ENCODE measurements around the gene SLC25A33. TPM values are rescaled to one million over a fixed set of nuclear protein-coding genes. Genes with fewer than 3 reads are reported as not detected.
A peak's percentile ranks its signal among the peaks of the same experiment; 100 is the strongest.
"Not testable (repeated sequence)": the region's sequence is repeated elsewhere in the genome, so short reads cannot be mapped to it uniquely, and the experiment has no call there.

Gene SLC25A33
- 4.9 and 6.5 TPM in 2 replicates for total RNA-seq (2014; rRNA removed; shearing (Covaris generic); ENCODE audit: low replicate concordance)

DNA sequence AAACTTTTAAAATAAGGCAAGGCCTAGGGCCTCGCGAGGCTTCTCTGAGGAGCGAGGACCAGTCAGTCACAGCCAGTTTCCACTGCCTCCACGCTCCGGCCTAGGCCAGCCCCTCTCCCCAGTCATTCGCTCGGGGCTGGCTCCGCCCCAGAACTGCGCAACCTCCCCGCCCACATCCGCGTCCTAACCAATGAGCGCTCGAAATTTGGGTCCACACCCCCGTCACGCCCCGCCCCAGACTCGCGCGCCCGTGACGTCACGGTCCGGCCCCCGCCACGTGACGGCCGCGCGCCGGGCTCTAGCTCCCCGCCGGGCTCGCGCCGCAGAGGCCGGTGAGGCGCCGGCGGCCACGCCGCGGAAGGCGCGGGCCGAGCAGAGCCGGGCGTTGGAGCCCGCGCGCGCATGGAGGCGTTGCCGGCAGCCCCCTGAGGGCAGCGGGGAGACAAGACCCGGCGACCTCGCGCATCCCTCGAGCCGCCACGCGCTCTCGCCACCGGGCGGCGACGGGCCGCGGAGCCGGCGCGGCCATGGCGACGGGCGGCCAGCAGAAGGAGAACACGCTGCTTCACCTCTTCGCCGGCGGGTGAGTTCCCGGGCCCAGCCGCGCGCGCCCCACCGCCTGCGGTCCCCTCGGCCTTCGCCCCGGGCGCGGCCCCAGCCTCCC is at the start of gene SLC25A33:
Gene SLC25A33 (plus strand): TSS at position 301 of the 664 bp plus-strand sequence. CDS start 227 bp downstream, at position 528.
- in situ Hi-C loops (cut with HindIII; ENCODE audit: low pct_unique_long_range_greater_than_20kb, low sequenced_read_pairs): no loop called here
- DNase-seq (ENCODE audit: low read depth): peak; percentile 95

GRCh38 chr1:9490605-9491339 is 48.5 kb upstream of the SLC25A33 start:
- DNase-seq (ENCODE audit: low read depth): peak; percentile 64
- in situ Hi-C loops (cut with HindIII; ENCODE audit: low pct_unique_long_range_greater_than_20kb, low sequenced_read_pairs): no loop called here

DNA sequence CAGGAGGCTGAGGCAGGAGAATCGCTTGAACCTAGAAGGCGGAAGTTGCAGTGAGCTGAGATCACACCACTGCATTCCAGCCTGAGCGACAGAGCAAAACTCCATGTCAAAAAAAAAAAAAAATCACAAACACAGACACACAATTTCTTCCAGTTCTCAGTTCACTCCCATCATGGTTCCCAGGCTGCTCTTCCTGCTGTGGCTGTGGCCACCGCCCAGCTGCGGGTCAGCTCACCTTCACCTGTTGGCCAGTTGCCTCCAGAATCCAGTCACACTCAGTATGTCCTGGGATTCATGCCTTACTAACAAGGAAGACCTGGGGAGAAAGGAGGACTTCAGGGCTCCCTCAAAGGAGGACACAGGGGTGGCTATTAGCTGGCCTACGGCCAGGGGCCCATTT is 45.9 kb upstream of the SLC25A33 start:
- no peak for DNase-seq (ENCODE audit: low read depth)
- in situ Hi-C loops (cut with HindIII; ENCODE audit: low pct_unique_long_range_greater_than_20kb, low sequenced_read_pairs): no loop called here

DNA sequence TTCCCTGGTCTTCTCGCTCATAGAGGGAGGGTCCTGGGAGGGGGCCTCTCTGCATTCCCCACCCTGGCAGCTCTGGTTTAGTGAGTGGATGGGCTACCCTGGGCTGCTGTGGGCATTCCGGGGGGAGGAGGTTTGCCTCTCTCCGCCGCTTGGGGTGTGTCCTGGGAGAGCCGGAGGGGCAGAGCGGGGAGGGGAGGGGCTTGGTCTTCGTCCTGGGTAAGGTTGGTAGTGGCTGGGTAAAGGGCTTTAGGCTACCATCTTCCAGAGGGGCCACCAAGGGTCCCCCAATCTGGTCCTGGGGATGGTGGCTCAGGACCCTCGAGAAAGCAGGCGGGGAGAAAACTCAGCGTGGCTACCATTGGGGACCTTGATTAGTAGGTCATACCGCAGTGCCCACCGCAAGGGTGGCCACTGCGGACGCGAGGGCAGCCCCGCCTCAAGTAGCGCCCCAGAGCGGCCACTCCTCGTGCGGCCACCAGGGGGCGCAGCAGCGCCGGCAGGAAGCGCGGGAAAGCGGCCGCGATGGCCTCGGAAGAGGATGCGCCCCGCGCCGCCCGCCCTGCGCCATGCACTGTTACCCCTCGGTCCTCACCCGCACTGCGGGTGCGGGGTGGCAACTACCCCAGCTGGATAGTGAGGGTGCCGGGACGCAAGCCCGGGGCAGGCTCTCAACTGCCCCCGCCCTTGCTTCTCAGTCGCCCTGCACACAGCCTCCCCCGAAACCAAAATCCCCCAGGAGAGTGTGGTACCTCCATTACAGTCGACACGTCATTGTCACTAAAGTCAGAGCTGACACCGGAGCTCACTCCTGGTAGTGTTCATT is 44.1 kb upstream of the SLC25A33 start:
- in situ Hi-C loops (cut with HindIII; ENCODE audit: low pct_unique_long_range_greater_than_20kb, low sequenced_read_pairs): no loop called here
- peak; percentile 44 for DNase-seq (ENCODE audit: low read depth)

DNA sequence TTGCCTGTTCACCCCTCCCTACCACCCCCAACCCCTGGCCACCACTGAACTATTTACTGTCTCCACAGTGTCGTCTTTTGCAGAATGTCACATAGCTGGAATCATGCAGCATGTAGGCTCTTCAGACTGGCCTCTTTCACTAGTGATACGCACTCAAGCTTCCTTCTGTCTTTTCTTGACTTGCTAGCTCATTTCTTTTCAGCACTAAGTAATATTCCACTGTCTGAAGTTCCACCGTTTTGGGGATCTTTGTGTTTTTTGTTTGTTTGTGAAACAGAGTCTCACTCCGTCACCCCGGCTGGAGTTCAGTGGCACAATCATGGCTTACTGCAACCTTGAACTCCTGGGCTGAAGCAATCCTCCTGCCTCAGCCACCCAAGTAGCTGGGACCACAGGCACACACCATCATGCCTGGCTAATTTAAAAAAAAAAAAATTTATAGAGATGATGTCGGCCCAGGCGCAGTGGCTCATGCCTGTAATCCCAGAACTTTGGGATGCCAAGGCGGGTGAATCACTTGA is 43.4 kb upstream of the SLC25A33 start:
- in situ Hi-C loops (cut with HindIII; ENCODE audit: low pct_unique_long_range_greater_than_20kb, low sequenced_read_pairs): no loop called here
- no peak for DNase-seq (ENCODE audit: low read depth)

GRCh38 chr1:9500756-9501754 is 38.2 kb upstream of the SLC25A33 start:
- in situ Hi-C loops (cut with HindIII; ENCODE audit: low pct_unique_long_range_greater_than_20kb, low sequenced_read_pairs): no loop called here
- DNase-seq (ENCODE audit: low read depth): peak; percentile 67

DNA sequence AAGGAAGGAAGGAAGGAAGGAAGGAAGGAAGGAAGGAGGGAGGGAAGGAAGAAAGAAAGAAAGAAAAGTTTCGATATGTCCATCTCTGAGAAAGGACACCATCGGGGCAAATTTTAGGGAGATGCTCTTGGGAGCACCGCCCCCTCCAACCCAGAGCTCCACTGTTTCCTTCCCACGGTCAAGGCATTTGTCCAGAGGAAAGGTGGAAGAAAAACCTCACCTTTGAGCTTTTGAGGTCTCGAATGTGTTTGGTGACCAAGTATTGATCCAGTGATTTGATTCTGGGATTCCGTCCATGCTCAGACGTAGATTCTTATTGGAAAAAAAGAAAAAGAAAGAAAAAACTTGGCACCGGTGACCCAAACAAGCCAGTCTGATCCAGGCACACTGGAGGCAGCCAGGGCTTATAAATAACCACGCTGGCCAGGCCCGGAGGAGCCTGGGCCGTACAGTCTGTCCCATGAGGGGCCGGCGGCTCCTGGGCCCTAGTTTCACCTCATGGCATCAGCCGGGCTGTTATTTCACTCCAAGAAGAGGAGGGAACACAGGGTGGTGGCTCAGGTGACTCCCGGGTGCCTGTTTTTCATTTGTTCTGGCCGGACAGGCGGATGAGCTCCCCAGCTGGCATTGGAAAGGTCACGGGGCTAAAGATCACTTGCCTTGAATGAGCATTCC is 36.1 kb upstream of the SLC25A33 start:
- DNase-seq (ENCODE audit: low read depth): no peak
- in situ Hi-C loops (cut with HindIII; ENCODE audit: low pct_unique_long_range_greater_than_20kb, low sequenced_read_pairs): no loop called here

DNA sequence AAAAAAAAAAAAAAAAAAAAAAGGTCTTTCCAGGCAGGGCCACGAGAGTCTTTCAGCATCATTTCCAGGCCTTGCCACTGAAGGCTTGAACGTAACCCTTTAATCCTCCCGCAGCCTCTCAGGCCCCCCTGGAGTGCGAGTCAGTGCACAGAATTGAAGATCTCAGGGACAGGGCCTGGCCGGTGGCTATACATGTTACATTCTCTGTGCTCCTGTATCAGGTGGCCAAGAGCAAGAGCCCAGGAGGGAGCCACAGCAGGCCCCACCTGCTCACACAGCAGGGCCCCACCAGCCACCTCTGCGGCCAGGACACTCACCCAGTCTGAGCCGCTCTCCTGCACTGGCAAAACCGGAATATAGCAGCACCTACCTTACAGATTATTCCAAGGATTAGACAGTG is 34.1 kb upstream of the SLC25A33 start:
- no peak for DNase-seq (ENCODE audit: low read depth)
- in situ Hi-C loops (cut with HindIII; ENCODE audit: low pct_unique_long_range_greater_than_20kb, low sequenced_read_pairs): no loop called here

GRCh38 chr1:9506901-9507300 is 32.4 kb upstream of the SLC25A33 start:
- no peak for DNase-seq (ENCODE audit: low read depth)
- in situ Hi-C loops (cut with HindIII; ENCODE audit: low pct_unique_long_range_greater_than_20kb, low sequenced_read_pairs): no loop called here

GRCh38 chr1:9510130-9510529 is 29.1 kb upstream of the SLC25A33 start:
- in situ Hi-C loops (cut with HindIII; ENCODE audit: low pct_unique_long_range_greater_than_20kb, low sequenced_read_pairs): no loop called here
- DNase-seq (ENCODE audit: low read depth): no peak

DNA sequence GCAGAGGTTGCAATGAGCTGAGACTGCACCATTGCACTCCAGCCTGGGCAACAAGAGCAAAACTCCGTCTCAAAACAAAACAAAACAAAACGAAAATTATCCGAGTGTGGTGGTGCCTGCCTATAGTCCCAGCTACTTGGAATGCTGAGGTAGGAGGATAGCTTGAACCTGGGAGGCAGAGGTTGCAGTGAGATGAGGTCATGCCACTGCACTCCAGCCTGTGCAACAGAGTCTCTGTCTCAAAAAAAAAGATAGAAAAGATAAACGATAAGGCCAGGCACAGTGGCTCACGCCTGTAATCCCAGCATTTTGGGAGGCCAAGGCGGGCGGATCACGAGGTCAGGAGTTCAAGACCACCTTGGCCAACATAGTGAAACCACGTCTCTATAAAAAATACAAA is 23.7 kb upstream of the SLC25A33 start:
- DNase-seq (ENCODE audit: low read depth); in situ Hi-C loops (cut with HindIII; ENCODE audit: low pct_unique_long_range_greater_than_20kb, low sequenced_read_pairs): not testable (repeated sequence)

- no peak for DNase-seq (ENCODE audit: low read depth)
These were observed 20.7 kb upstream of the SLC25A33 start for GRCh38 chr1:9518454-9518998.

GRCh38 chr1:9520411-9520810 is 18.9 kb upstream of the SLC25A33 start:
- in situ Hi-C loops (cut with HindIII; ENCODE audit: low pct_unique_long_range_greater_than_20kb, low sequenced_read_pairs): no loop called here

More at GRCh38 chr1:9518454-9518998, 20.7 kb upstream of the SLC25A33 start:
- in situ Hi-C loops (cut with HindIII; ENCODE audit: low pct_unique_long_range_greater_than_20kb, low sequenced_read_pairs): no loop called here

GRCh38 chr1:9529190-9529589 is 10.1 kb upstream of the SLC25A33 start:
- DNase-seq (ENCODE audit: low read depth): no peak
- in situ Hi-C loops (cut with HindIII; ENCODE audit: low pct_unique_long_range_greater_than_20kb, low sequenced_read_pairs): no loop called here

More at GRCh38 chr1:9520411-9520810, 18.9 kb upstream of the SLC25A33 start:
- no peak for DNase-seq (ENCODE audit: low read depth)

DNA sequence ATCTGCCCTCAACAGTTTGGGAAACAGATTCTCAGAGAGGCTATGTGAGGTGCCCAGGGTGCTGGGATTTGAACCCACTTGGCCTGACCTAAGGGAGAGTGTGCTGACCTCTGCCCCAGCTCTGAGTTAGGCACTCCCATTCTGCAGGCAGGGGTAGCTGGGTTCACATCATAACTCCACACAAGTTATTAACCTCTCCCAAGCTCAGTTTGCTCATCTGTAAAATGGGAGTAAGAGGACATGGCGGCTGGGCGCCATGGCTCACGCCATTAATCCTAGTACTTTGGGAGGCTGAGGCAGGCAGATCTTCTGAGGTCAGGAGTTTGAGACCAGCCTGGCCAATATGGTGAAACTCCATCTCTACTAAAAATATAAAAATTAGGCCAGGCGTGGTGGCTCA is 8.9 kb upstream of the SLC25A33 start:
- DNase-seq (ENCODE audit: low read depth): no peak
- in situ Hi-C loops (cut with HindIII; ENCODE audit: low pct_unique_long_range_greater_than_20kb, low sequenced_read_pairs): no loop called here

- in situ Hi-C loops (cut with HindIII; ENCODE audit: low pct_unique_long_range_greater_than_20kb, low sequenced_read_pairs): no loop called here
- DNase-seq (ENCODE audit: low read depth): no peak
These were observed 4.3 kb upstream of the SLC25A33 start for GRCh38 chr1:9534953-9535352.

DNA sequence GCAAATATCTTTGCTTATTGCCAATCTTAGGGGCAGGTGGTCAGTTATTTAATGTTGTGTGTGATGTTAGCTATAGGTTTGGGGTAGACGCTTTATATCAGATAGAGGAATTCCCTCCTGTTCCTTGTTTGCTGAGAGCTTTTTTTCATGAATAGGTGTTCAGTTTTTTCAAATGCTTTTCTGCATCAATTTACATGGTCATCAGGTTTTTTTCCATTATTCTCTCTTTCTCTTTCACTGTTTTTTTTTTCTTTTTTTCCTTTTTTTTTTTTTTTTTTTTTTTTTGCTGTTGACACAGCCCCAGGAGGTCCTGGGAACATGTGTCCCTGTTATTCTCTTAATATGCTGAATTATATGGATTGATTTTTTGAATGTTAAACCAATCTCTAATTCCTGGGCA is 3.0 kb upstream of the SLC25A33 start:
- in situ Hi-C loops (cut with HindIII; ENCODE audit: low pct_unique_long_range_greater_than_20kb, low sequenced_read_pairs): no loop called here

More for the DNA sequence above, 3.0 kb upstream of the SLC25A33 start:
- no peak for DNase-seq (ENCODE audit: low read depth)

Measured in Caki2 (cell line).